WTC11 (cell line): ENCODE results near the gene ATM. TPM values are rescaled to one million over a fixed set of nuclear protein-coding genes. Genes with fewer than 3 reads are reported as not detected.

Experiments used
- ATAC-seq: fragments of 200-7000 bp; cut with Tn5 transposase; 2 replicates; pipeline ENCODE4 v1.10.0; 2021; ENCODE audit warnings: mild to moderate bottlenecking, moderate library complexity
- CTCF ChIA-PET: fragments of 300-600 bp; sonication (Branson Sonifier 250); formaldehyde crosslinking; loops from one replicate; lab custom pipeline; 2021; ENCODE audit warnings: antibody characterized with exemption; lab: Charles Lee
- POLR2A ChIA-PET: fragments of 350-600 bp; sonication (Branson Sonifier 250); formaldehyde crosslinking; loops from one replicate; lab custom pipeline; 2021; ENCODE audit warnings: antibody characterized with exemption; lab: Charles Lee
- DNase-seq: peaks from one replicate; pipeline ENCODE4 v3.0.0; 2021; ENCODE audit warnings: low spot score
- H3K27ac Mint-ChIP-seq: 2 replicates; pipeline ENCODE4 v1.8.0; 2021; ENCODE audit warnings: mixed read lengths
- H3K27me3 Mint-ChIP-seq: 2 replicates; pipeline ENCODE4 v1.8.0; 2021; ENCODE audit warnings: low read depth, mild to moderate bottlenecking, moderate library complexity, mixed read lengths
- H3K36me3 Mint-ChIP-seq: 2 replicates; pipeline ENCODE4 v1.8.0; 2021; ENCODE audit warnings: mixed read lengths
- H3K4me1 Mint-ChIP-seq: 2 replicates; pipeline ENCODE4 v1.8.0; 2022; ENCODE audit warnings: mixed read lengths
- H3K4me3 Mint-ChIP-seq: 2 replicates; pipeline ENCODE4 v1.8.0; 2021; ENCODE audit warnings: mild to moderate bottlenecking, moderate library complexity, mixed read lengths
- H3K9me3 Mint-ChIP-seq: 2 replicates; pipeline ENCODE4 v1.8.0; 2021; ENCODE audit warnings: mixed read lengths
- ELF4 ChIP-seq: sonication (generic); formaldehyde crosslinking; IDR thresholded peaks from 2 replicates; pipeline ENCODE4 v1.8.1; 2022; ENCODE audit warnings: low read depth, mild to moderate bottlenecking, moderate library complexity, missing genetic modification reagents
- ESRRA ChIP-seq: sonication (generic); formaldehyde crosslinking; IDR thresholded peaks from 2 replicates; pipeline ENCODE4 v1.8.1; 2022; ENCODE audit warnings: mild to moderate bottlenecking, missing genetic modification reagents, borderline replicate concordance
- GTF2I ChIP-seq: fragments of 250-450 bp; sonication (Bioruptor Pico); conservative IDR thresholded peaks from 2 replicates; pipeline ENCODE4 v1.4.0; 2021; ENCODE audit warnings: mild to moderate bottlenecking
- HMGA2 ChIP-seq: fragments of 250-450 bp; sonication (Bioruptor Pico); IDR thresholded peaks from 2 replicates; pipeline ENCODE4 v1.4.0; 2021; ENCODE audit warnings: mild to moderate bottlenecking, moderate library complexity
- JUN ChIP-seq: sonication (generic); formaldehyde crosslinking; IDR thresholded peaks from 2 replicates; pipeline ENCODE4 v1.8.0; 2023; ENCODE audit warnings: mild to moderate bottlenecking, missing genetic modification reagents
- MXD4 ChIP-seq: fragments of 250-450 bp; sonication (Bioruptor Pico); IDR thresholded peaks from 2 replicates; pipeline ENCODE4 v1.8.0; 2021; ENCODE audit warnings: mild to moderate bottlenecking, moderate library complexity, borderline replicate concordance
- MYBL2 ChIP-seq: sonication (generic); formaldehyde crosslinking; IDR thresholded peaks from 2 replicates; pipeline ENCODE4 v1.8.1; 2023; ENCODE audit warnings: mild to moderate bottlenecking, moderate library complexity, missing genetic modification reagents
- PRRX2 ChIP-seq: fragments of 250-450 bp; sonication (Bioruptor Pico); IDR thresholded peaks from 2 replicates; pipeline ENCODE4 v1.8.0; 2021; ENCODE audit warnings: mild to moderate bottlenecking
- TEAD4 ChIP-seq: sonication (generic); formaldehyde crosslinking; IDR thresholded peaks from 2 replicates; pipeline ENCODE4 v1.8.0; 2022; ENCODE audit warnings: mild to moderate bottlenecking, missing genetic modification reagents
- ZNF423 ChIP-seq: fragments of 250-450 bp; sonication (Bioruptor Pico); IDR thresholded peaks from 2 replicates; pipeline ENCODE4 v2.1.2; 2022; ENCODE audit warnings: mild to moderate bottlenecking, moderate library complexity
- total RNA-seq: library from RNA; stranded (reverse); gene quantifications from 3 replicates; pipeline ENCODE4 v1.2.3, GENCODE V29; 2021
- TF ChIP-seq, protein P1 (sequence below): fragments of 250-450 bp; sonication (Bioruptor Pico); conservative IDR thresholded peaks from 2 replicates; pipeline ENCODE4 v1.9.0; 2021; ENCODE audit warnings: mild to moderate bottlenecking
- TF ChIP-seq, protein P2 (sequence below): sonication (generic); formaldehyde crosslinking; IDR thresholded peaks from 2 replicates; pipeline ENCODE4 v1.8.0; 2022; ENCODE audit warnings: mild to moderate bottlenecking, missing genetic modification reagents
- TF ChIP-seq, protein P3 (sequence below): sonication (generic); formaldehyde crosslinking; IDR thresholded peaks from 2 replicates; pipeline ENCODE4 v1.8.1; 2022; ENCODE audit warnings: low read depth, mild to moderate bottlenecking, moderate library complexity, missing genetic modification reagents, borderline replicate concordance
- TF ChIP-seq, protein P4 (sequence below): fragments of 250-450 bp; sonication (Bioruptor Pico); IDR thresholded peaks from 2 replicates; pipeline ENCODE4 v1.9.0; 2021; ENCODE audit warnings: mild to moderate bottlenecking
- TF ChIP-seq, protein P5 (sequence below): fragments of 250-450 bp; sonication (Bioruptor Pico); IDR thresholded peaks from 2 replicates; pipeline ENCODE4 v1.9.0; 2021; ENCODE audit warnings: mild to moderate bottlenecking, borderline replicate concordance
- TF ChIP-seq, protein P6 (sequence below): sonication (generic); formaldehyde crosslinking; IDR thresholded peaks from 2 replicates; pipeline ENCODE4 v1.8.1; 2023; ENCODE audit warnings: mild to moderate bottlenecking, missing genetic modification reagents
- TF ChIP-seq, protein P7 (sequence below): sonication (generic); formaldehyde crosslinking; IDR thresholded peaks from 2 replicates; pipeline ENCODE4 v1.8.1; 2022; ENCODE audit warnings: mild to moderate bottlenecking, missing genetic modification reagents, moderate library complexity, borderline replicate concordance

The ATM gene
- total RNA-seq, 1 experiment from 2014 or later = 49.5 TPM

DNA sequence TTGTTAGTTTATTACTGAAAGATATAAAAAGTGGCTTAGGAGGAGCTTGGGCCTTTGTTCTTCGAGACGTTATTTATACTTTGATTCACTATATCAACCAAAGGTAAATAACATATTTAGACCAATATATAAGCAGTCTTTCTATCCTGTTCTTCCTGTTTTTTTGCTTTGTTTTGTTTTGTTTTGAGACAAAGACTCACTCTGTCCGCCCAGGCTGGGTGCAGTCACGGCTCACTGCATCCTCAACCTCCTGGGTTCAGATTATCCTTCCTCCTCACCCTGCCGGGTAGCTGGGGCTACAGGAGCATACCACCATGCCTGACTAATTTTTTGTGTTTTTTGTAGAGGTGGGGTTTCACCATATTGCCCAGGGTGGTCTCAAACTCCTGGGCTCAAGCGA, 66.8 kb downstream of the ATM start (continued):
- TF ChIP-seq, protein P1, sequence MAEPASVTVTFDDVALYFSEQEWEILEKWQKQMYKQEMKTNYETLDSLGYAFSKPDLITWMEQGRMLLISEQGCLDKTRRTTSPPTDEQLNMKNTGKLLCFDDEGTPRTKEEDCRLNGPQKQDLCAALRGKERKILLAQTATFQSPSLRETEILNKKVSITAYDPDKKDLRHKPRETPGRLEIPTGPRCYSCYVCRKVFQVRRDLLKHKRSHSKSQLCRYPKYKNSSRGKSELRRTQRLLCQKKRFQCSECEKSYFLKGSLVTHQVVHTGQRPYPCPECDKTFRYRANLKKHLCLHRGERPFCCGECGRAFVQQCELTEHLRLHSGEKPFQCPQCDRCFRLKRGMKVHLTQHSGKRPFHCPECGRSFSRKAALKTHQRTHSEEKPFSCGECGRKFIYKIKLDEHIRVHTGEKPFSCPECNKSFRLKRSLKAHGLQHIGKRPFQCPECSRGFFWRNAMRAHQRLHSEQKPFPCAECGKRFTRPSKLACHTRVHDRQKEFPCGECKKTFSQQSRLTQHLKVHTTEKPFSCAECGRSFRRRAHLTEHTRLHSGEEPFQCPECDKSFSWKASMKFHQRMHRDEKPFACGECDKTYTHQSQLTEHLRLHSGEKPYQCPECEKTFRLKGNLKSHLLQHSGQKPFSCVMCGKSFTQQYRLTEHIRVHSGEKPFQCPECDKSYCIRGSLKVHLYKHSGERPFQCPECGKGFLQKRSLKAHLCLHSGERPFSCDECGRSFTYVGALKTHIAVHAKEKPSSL (CRISPR knock-in tag) = no peak
- no peak for TF ChIP-seq JUN (CRISPR knock-in tag)

DNA sequence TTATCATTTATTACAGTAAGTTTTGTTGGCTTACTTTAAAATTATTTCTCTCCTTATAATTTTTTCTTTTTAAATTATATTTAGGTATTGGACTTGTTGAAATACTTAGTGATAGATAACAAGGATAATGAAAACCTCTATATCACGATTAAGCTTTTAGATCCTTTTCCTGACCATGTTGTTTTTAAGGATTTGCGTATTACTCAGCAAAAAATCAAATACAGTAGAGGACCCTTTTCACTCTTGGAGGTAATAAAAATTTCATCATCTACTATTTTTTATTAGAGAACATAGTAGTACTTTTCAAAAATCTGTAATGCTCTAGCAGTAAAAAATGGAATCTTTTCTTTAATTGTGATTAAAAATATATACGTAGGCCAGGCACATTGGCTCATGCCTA, 70.4 kb downstream of the ATM start:
- Mint-ChIP-seq H3K36me3 (peaks cover 18% of the 10 kb centered on the region), H3K9me3 (no peaks in the 10 kb centered on the region), H3K27me3 (no peaks in the 10 kb centered on the region), H3K4me1 (no peaks in the 10 kb centered on the region), H3K4me3 (no peak overlapping the region), H3K27ac (no peak overlapping the region)
- TF ChIP-seq, protein P2, sequence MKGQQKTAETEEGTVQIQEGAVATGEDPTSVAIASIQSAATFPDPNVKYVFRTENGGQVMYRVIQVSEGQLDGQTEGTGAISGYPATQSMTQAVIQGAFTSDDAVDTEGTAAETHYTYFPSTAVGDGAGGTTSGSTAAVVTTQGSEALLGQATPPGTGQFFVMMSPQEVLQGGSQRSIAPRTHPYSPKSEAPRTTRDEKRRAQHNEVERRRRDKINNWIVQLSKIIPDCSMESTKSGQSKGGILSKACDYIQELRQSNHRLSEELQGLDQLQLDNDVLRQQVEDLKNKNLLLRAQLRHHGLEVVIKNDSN (CRISPR knock-in tag) = no peak
- TF ChIP-seq, protein P3, sequence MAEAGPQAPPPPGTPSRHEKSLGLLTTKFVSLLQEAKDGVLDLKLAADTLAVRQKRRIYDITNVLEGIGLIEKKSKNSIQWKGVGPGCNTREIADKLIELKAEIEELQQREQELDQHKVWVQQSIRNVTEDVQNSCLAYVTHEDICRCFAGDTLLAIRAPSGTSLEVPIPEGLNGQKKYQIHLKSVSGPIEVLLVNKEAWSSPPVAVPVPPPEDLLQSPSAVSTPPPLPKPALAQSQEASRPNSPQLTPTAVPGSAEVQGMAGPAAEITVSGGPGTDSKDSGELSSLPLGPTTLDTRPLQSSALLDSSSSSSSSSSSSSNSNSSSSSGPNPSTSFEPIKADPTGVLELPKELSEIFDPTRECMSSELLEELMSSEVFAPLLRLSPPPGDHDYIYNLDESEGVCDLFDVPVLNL (CRISPR knock-in tag) = no peak
- TF ChIP-seq, protein P4, sequence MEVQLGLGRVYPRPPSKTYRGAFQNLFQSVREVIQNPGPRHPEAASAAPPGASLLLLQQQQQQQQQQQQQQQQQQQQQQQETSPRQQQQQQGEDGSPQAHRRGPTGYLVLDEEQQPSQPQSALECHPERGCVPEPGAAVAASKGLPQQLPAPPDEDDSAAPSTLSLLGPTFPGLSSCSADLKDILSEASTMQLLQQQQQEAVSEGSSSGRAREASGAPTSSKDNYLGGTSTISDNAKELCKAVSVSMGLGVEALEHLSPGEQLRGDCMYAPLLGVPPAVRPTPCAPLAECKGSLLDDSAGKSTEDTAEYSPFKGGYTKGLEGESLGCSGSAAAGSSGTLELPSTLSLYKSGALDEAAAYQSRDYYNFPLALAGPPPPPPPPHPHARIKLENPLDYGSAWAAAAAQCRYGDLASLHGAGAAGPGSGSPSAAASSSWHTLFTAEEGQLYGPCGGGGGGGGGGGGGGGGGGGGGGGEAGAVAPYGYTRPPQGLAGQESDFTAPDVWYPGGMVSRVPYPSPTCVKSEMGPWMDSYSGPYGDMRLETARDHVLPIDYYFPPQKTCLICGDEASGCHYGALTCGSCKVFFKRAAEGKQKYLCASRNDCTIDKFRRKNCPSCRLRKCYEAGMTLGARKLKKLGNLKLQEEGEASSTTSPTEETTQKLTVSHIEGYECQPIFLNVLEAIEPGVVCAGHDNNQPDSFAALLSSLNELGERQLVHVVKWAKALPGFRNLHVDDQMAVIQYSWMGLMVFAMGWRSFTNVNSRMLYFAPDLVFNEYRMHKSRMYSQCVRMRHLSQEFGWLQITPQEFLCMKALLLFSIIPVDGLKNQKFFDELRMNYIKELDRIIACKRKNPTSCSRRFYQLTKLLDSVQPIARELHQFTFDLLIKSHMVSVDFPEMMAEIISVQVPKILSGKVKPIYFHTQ = no peak
- no peak for TF ChIP-seq MXD4 (CRISPR knock-in tag)
- TF ChIP-seq PRRX2 (CRISPR knock-in tag) = no peak
- TF ChIP-seq ESRRA (CRISPR knock-in tag) = no peak
- no peak for TF ChIP-seq ZNF423 (CRISPR knock-in tag)
- TF ChIP-seq TEAD4 = no peak
- no peak for TF ChIP-seq GTF2I (CRISPR knock-in tag)
- no peak for ATAC-seq
- CTCF ChIA-PET = interaction anchor here (0.6 kb wide), 1 partner anchor 294 kb away, joined by 3 read pairs; no protein-coding TSS in a partner anchor
- no peak for DNase-seq
- POLR2A ChIA-PET = no interaction called here

DNA sequence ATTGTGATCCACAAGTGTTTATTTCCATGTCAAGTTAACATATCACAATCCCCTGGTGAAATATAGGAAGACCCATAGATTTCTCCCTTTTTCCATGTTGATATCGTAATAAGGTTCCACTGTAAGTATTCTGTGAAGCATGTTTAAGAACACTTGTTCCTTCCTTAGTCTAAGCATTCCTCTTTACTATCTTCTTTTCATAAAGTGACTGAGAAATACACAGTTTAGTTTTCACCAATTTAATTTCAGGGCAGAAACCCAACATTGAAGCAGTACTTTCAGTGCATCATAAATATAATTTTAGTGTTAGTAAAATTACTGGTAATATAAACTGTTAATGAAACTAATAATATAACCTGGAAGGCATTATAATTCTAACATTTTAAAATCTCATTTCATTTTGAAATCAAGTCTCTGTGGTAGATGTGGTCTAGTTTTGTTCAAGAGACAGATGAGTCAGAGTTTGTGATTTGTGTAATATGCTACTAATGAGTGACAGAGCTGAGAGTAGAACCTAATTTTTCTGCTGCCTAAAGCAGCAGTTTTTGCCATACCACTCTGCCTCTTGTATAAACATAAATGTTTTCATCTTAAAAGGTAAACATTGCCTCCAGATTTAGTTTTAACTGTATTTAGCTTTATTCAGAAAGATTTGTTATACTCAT, 79.4 kb downstream of the ATM start:
- H3K36me3 Mint-ChIP-seq = peaks cover 48% of the 10 kb centered on the region
- ChIA-PET POLR2A (interaction anchor here (0.6 kb wide), 1 partner anchor 12 kb away, joined by 4 read pairs; no protein-coding TSS in a partner anchor), CTCF (no interaction called here)
- H3K4me3 Mint-ChIP-seq = no peak overlapping the region
- H3K9me3 Mint-ChIP-seq = no peaks in the 10 kb centered on the region
- no peak for DNase-seq
- no peak for ATAC-seq
- no peaks in the 10 kb centered on the region for H3K4me1 Mint-ChIP-seq
- H3K27ac Mint-ChIP-seq = no peak overlapping the region
- no peaks in the 10 kb centered on the region for H3K27me3 Mint-ChIP-seq
- TF ChIP-seq HMGA2 (CRISPR knock-in tag) (no peak), MYBL2 (CRISPR knock-in tag) (no peak), ELF4 (CRISPR knock-in tag) (no peak), ZNF423 (CRISPR knock-in tag) (no peak), TEAD4 (no peak)
- TF ChIP-seq, protein P5, sequence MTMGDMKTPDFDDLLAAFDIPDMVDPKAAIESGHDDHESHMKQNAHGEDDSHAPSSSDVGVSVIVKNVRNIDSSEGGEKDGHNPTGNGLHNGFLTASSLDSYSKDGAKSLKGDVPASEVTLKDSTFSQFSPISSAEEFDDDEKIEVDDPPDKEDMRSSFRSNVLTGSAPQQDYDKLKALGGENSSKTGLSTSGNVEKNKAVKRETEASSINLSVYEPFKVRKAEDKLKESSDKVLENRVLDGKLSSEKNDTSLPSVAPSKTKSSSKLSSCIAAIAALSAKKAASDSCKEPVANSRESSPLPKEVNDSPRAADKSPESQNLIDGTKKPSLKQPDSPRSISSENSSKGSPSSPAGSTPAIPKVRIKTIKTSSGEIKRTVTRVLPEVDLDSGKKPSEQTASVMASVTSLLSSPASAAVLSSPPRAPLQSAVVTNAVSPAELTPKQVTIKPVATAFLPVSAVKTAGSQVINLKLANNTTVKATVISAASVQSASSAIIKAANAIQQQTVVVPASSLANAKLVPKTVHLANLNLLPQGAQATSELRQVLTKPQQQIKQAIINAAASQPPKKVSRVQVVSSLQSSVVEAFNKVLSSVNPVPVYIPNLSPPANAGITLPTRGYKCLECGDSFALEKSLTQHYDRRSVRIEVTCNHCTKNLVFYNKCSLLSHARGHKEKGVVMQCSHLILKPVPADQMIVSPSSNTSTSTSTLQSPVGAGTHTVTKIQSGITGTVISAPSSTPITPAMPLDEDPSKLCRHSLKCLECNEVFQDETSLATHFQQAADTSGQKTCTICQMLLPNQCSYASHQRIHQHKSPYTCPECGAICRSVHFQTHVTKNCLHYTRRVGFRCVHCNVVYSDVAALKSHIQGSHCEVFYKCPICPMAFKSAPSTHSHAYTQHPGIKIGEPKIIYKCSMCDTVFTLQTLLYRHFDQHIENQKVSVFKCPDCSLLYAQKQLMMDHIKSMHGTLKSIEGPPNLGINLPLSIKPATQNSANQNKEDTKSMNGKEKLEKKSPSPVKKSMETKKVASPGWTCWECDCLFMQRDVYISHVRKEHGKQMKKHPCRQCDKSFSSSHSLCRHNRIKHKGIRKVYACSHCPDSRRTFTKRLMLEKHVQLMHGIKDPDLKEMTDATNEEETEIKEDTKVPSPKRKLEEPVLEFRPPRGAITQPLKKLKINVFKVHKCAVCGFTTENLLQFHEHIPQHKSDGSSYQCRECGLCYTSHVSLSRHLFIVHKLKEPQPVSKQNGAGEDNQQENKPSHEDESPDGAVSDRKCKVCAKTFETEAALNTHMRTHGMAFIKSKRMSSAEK (CRISPR knock-in tag) = no peak
- TF ChIP-seq, protein P6, sequence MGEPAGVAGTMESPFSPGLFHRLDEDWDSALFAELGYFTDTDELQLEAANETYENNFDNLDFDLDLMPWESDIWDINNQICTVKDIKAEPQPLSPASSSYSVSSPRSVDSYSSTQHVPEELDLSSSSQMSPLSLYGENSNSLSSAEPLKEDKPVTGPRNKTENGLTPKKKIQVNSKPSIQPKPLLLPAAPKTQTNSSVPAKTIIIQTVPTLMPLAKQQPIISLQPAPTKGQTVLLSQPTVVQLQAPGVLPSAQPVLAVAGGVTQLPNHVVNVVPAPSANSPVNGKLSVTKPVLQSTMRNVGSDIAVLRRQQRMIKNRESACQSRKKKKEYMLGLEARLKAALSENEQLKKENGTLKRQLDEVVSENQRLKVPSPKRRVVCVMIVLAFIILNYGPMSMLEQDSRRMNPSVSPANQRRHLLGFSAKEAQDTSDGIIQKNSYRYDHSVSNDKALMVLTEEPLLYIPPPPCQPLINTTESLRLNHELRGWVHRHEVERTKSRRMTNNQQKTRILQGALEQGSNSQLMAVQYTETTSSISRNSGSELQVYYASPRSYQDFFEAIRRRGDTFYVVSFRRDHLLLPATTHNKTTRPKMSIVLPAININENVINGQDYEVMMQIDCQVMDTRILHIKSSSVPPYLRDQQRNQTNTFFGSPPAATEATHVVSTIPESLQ = no peak
- TF ChIP-seq, protein P7, sequence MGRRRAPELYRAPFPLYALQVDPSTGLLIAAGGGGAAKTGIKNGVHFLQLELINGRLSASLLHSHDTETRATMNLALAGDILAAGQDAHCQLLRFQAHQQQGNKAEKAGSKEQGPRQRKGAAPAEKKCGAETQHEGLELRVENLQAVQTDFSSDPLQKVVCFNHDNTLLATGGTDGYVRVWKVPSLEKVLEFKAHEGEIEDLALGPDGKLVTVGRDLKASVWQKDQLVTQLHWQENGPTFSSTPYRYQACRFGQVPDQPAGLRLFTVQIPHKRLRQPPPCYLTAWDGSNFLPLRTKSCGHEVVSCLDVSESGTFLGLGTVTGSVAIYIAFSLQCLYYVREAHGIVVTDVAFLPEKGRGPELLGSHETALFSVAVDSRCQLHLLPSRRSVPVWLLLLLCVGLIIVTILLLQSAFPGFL (CRISPR knock-in tag) = no peak
